H1 (cell line): ENCODE measurements around the gene DTD1. TPM values are rescaled to one million over a fixed set of nuclear protein-coding genes. Genes with fewer than 3 reads are reported as not detected.

Experiments used
- CTCF ChIA-PET: fragments of 300-600 bp; sonication (Branson Sonifier 250); formaldehyde crosslinking; loops from one replicate; lab custom pipeline; 2021; ENCODE audit not compliant: partially characterized antibody; lab: Charles Lee
- POLR2A ChIA-PET: fragments of 300-600 bp; sonication (Branson Sonifier 250); formaldehyde crosslinking; loops from one replicate; lab custom pipeline; 2021; ENCODE audit warnings: inconsistent platforms; ENCODE audit not compliant: partially characterized antibody; lab: Charles Lee
- DNase-seq, 2 experiments: peaks; one replicate each; pipeline versions ENCODE4 v3.0.0 to v3.0.0-alpha.2; 2010 to 2022; ENCODE audit warnings: low spot score in 2 of 2, low read depth in 1 of 2, mixed read lengths in 1 of 2
- FAIRE-seq: peaks from 2 replicates; lab custom pipeline; 2011; peaks lifted over from hg19 to GRCh38; lab: Jason Lieb, UNC
- H2AFZ ChIP-seq: 2 replicates; pipeline ENCODE4 v1.8.1; 2012; ENCODE audit warnings: low read length, inconsistent platforms
- H2AK5ac ChIP-seq: 2 replicates; pipeline ENCODE4 v1.6.1; 2013; ENCODE audit warnings: low read depth, low read length
- H2BK120ac ChIP-seq: replicated peaks from 2 replicates; pipeline ENCODE3; 2013; ENCODE audit warnings: low read depth, low read length, inconsistent platforms
- H2BK12ac ChIP-seq: 2 replicates; pipeline ENCODE4 v1.6.1; 2013; ENCODE audit warnings: low read depth, low read length
- H2BK15ac ChIP-seq: 2 replicates; pipeline ENCODE4 v1.6.1; 2013; ENCODE audit warnings: low read length
- H2BK20ac ChIP-seq: 2 replicates; pipeline ENCODE4 v1.6.1; 2013; ENCODE audit warnings: low read length
- H2BK5ac ChIP-seq: 2 replicates; pipeline ENCODE4 v1.6.1; 2013; ENCODE audit warnings: low read depth, low read length
- H3K14ac ChIP-seq: 2 replicates; pipeline ENCODE4 v1.6.1; 2013; ENCODE audit warnings: inconsistent platforms; ENCODE audit not compliant: insufficient read length
- H3K18ac ChIP-seq: 2 replicates; pipeline ENCODE4 v1.6.1; 2013; ENCODE audit warnings: low read length; ENCODE audit errors: extremely low read depth
- H3K23ac ChIP-seq: 2 replicates; pipeline ENCODE4 v1.6.1; 2013; ENCODE audit warnings: inconsistent platforms; ENCODE audit not compliant: insufficient read length
- H3K23me2 ChIP-seq: 2 replicates; pipeline ENCODE4 v1.6.1; 2013; ENCODE audit warnings: low read depth, low read length
- H3K27ac ChIP-seq: 2 replicates; pipeline ENCODE4 v1.6.1; 2011; ENCODE audit warnings: low read depth, low read length, inconsistent platforms
- H3K27me3 ChIP-seq, 4 experiments: replicated peaks in 1 of 4; 1 replicate in 1 of 4; 2 replicates in 3 of 4; pipeline versions ENCODE4 v1.6.1 to v1.8.1; 2011 to 2013; ENCODE audit warnings: low read length in 3 of 4, mild to moderate bottlenecking in 3 of 4, inconsistent platforms in 2 of 4, mixed read lengths in 2 of 4, moderate library complexity in 1 of 4; ENCODE audit not compliant: control insufficient read depth in 3 of 4, insufficient read depth in 3 of 4; ENCODE audit errors: extremely low read depth in 1 of 4
- H3K36me3 ChIP-seq, 4 experiments: 2 replicates each; pipeline versions ENCODE4 v1.6.1 to v1.8.1; 2011 to 2013; ENCODE audit warnings: mild to moderate bottlenecking in 4 of 4, low read length in 3 of 4, moderate library complexity in 2 of 4, control low read depth in 1 of 4, inconsistent platforms in 1 of 4; ENCODE audit not compliant: insufficient read depth in 4 of 4, control insufficient read depth in 2 of 4
- H3K4ac ChIP-seq: replicated peaks from 2 replicates; pipeline ENCODE3; 2013; ENCODE audit warnings: low read length, low read depth, mixed read lengths, inconsistent platforms; ENCODE audit not compliant: insufficient read length
- H3K4me1 ChIP-seq, 4 experiments: replicated peaks in 1 of 4; 1 replicate in 1 of 4; 2 replicates in 3 of 4; pipeline versions ENCODE4 v1.6.1 to v1.8.1; 2011 to 2013; ENCODE audit warnings: low read length in 3 of 4, inconsistent platforms in 2 of 4, mixed read lengths in 1 of 4; ENCODE audit not compliant: insufficient read depth in 4 of 4, control insufficient read depth in 3 of 4
- H3K4me2 ChIP-seq, 2 experiments: 2 replicates each; pipeline versions ENCODE4 v1.6.1 to v1.8.1; 2011 to 2013; ENCODE audit warnings: low read depth in 2 of 2, low read length in 2 of 2, control low read depth in 1 of 2, inconsistent platforms in 1 of 2, mild to moderate bottlenecking in 1 of 2; ENCODE audit not compliant: insufficient read depth in 1 of 2
- H3K4me3 ChIP-seq, 4 experiments: fragments of 200-600, 300-600 bp in 1 of 4; sonication (generic), shearing (Covaris generic), sonication (Bioruptor Twin) in 1 of 4; 2 replicates each; pipeline versions ENCODE4 v1.5.1 to v1.8.1; 2011 to 2016; ENCODE audit warnings: low read length in 4 of 4, low read depth in 3 of 4, control low read depth in 2 of 4, inconsistent platforms in 2 of 4, mild to moderate bottlenecking in 2 of 4, mixed read lengths in 1 of 4, moderate library complexity in 1 of 4; ENCODE audit not compliant: insufficient read depth in 2 of 4; ENCODE audit errors: extremely low read depth in 1 of 4
- H3K56ac ChIP-seq: replicated peaks from 2 replicates; pipeline ENCODE3; 2013; ENCODE audit warnings: low read depth, mild to moderate bottlenecking, mixed read lengths, low read length, inconsistent platforms; ENCODE audit not compliant: insufficient read length
- H3K79me1 ChIP-seq: 2 replicates; pipeline ENCODE4 v1.6.1; 2013; ENCODE audit warnings: low read depth, low read length, control low read depth
- H3K79me2 ChIP-seq, 2 experiments: 2 replicates each; pipeline versions ENCODE4 v1.6.1 to v1.8.1; 2012 to 2013; ENCODE audit warnings: low read length in 2 of 2, mild to moderate bottlenecking in 2 of 2, inconsistent platforms in 1 of 2; ENCODE audit not compliant: insufficient read depth in 2 of 2, control insufficient read depth in 1 of 2
- H3K9ac ChIP-seq, 4 experiments: replicated peaks in 1 of 4; 1 replicate in 1 of 4; 2 replicates in 3 of 4; pipeline versions ENCODE4 v1.6.1 to v1.8.1; 2011 to 2013; ENCODE audit warnings: low read depth in 3 of 4, low read length in 3 of 4, control low read depth in 2 of 4, mild to moderate bottlenecking in 2 of 4, moderate library complexity in 2 of 4, inconsistent platforms in 1 of 4; ENCODE audit errors: extremely low read depth in 1 of 4
- H3K9me3 ChIP-seq, 2 experiments: 2 replicates each; pipeline versions ENCODE4 v1.6.1 to v1.8.1; 2012 to 2013; ENCODE audit warnings: mild to moderate bottlenecking in 2 of 2, moderate library complexity in 2 of 2, control low read depth in 1 of 2, inconsistent platforms in 1 of 2, low read depth in 1 of 2, low read length in 1 of 2, mixed read lengths in 1 of 2; ENCODE audit not compliant: insufficient read depth in 2 of 2
- H4K20me1 ChIP-seq, 2 experiments: replicated peaks in 1 of 2; 2 replicates each; pipeline versions ENCODE3 to v1.8.1; 2011 to 2013; ENCODE audit warnings: inconsistent platforms in 2 of 2, low read length in 2 of 2, mild to moderate bottlenecking in 1 of 2; ENCODE audit not compliant: insufficient read depth in 2 of 2, control insufficient read depth in 1 of 2
- H4K5ac ChIP-seq: 2 replicates; pipeline ENCODE4 v1.6.1; 2013; ENCODE audit warnings: low read length, low read depth, mixed read lengths, inconsistent platforms; ENCODE audit not compliant: insufficient read length
- H4K8ac ChIP-seq: 2 replicates; pipeline ENCODE4 v1.8.0; 2013; ENCODE audit warnings: mild to moderate bottlenecking, moderate library complexity, low read length, inconsistent platforms; ENCODE audit not compliant: insufficient read depth; ENCODE audit errors: extremely low read depth
- H4K91ac ChIP-seq: replicated peaks from 2 replicates; pipeline ENCODE3; 2013; ENCODE audit warnings: low read length, mixed read lengths, inconsistent platforms; ENCODE audit not compliant: insufficient read length
- BCL11A ChIP-seq, 2 experiments: IDR thresholded peaks; one replicate each; pipeline ENCODE4 v1.6.1; 2011; ENCODE audit warnings: low read depth in 2 of 2, low read length in 2 of 2, mild to moderate bottlenecking in 2 of 2
- BRCA1 ChIP-seq: IDR thresholded peaks from 2 replicates; pipeline ENCODE4 v1.6.1; 2012; ENCODE audit warnings: low read depth, low read length, improper control_type of control experiment
- CBX5 ChIP-seq: fragments of 300-800, 300-1000 bp; sonication (generic); IDR thresholded peaks from 2 replicates; pipeline ENCODE4 v1.7.1; 2016; ENCODE audit warnings: antibody characterized with exemption, low read length, low read depth
- CEBPB ChIP-seq: IDR thresholded peaks from 2 replicates; pipeline ENCODE4 v1.6.1; 2012; ENCODE audit warnings: low read depth, low read length
- CHD1 ChIP-seq: IDR thresholded peaks from 2 replicates; pipeline ENCODE4 v1.6.1; 2012; ENCODE audit warnings: low read depth, low read length, improper control_type of control experiment
- NANOG ChIP-seq: IDR thresholded peaks from 2 replicates; pipeline ENCODE4 v1.6.1; 2011; ENCODE audit warnings: low read length, low read depth, mild to moderate bottlenecking, inconsistent platforms; ENCODE audit not compliant: insufficient read depth, poor library complexity, severe bottlenecking
- NRF1 ChIP-seq: IDR thresholded peaks from 2 replicates; pipeline ENCODE4 v1.6.1; 2011; ENCODE audit warnings: mild to moderate bottlenecking, low read depth, low read length, improper control_type of control experiment
- POLR2AphosphoS5 ChIP-seq: IDR thresholded peaks from 2 replicates; pipeline ENCODE4 v1.6.1; 2011; ENCODE audit warnings: low read depth, low read length
- RAD21 ChIP-seq, 2 experiments: IDR thresholded peaks in 1 of 2; conservative IDR thresholded peaks in 1 of 2; 2 replicates each; pipeline ENCODE4 v1.6.1; 2011; ENCODE audit warnings: low read depth in 2 of 2, low read length in 2 of 2, improper control_type of control experiment in 1 of 2, inconsistent platforms in 1 of 2, mild to moderate bottlenecking in 1 of 2, moderate library complexity in 1 of 2
- SIX5 ChIP-seq: IDR thresholded peaks from 2 replicates; pipeline ENCODE4 v1.6.1; 2011; ENCODE audit warnings: mild to moderate bottlenecking, low read depth, low read length
- SP2 ChIP-seq: IDR thresholded peaks from 2 replicates; pipeline ENCODE4 v1.6.1; 2012; ENCODE audit warnings: mild to moderate bottlenecking, low read length, inconsistent platforms
- TAF7 ChIP-seq: optimal IDR thresholded peaks from 2 replicates; pipeline ENCODE3; 2011; ENCODE audit warnings: low read depth, mild to moderate bottlenecking, inconsistent platforms, low read length, moderate library complexity, borderline replicate concordance
- TBP ChIP-seq: IDR thresholded peaks from 2 replicates; pipeline ENCODE4 v1.6.1; 2011; ENCODE audit warnings: low read depth, low read length, improper control_type of control experiment
- TEAD4 ChIP-seq: IDR thresholded peaks from 2 replicates; pipeline ENCODE4 v1.6.1; 2012; ENCODE audit warnings: low read depth, low read length, inconsistent platforms, mixed read lengths
- WGBS, 2 experiments: shearing (Covaris generic) in 1 of 2; methylation state at CpG; one replicate each; pipeline versions ENCODE4 v1.1.6 to v1.1.7; 2013 to 2015; ENCODE audit warnings: low lambda C conversion rate in 2 of 2, mixed read lengths in 2 of 2, inconsistent platforms in 1 of 2, low coverage in 1 of 2, missing lambda C conversion rate in 1 of 2; ENCODE audit not compliant: insufficient replicate concordance in 2 of 2, insufficient coverage in 1 of 2, insufficient read length in 1 of 2; ENCODE audit errors: extremely low coverage in 1 of 2, missing lambda C conversion rate in 1 of 2; 5-methylcytosine and 5-hydroxymethylcytosine counted together
- polyA plus RNA-seq, 7 experiments: library from polyadenylated mRNA; depleted of rRNA in 3 of 7; stranded (reverse) in 5 of 7; unstranded in 2 of 7; fragments of >200 nt in 5 of 7; fragments of 200-250 nt in 2 of 7; gene quantifications; 1 replicate in 5 of 7; 2 replicates in 1 of 7; 4 replicates in 1 of 7; pipeline versions ENCODE4 v1.2.1 to v1.2.3, GENCODE V29; 2011 to 2013; ENCODE audit warnings: missing spikeins in 2 of 7, mixed read lengths in 2 of 7
- total RNA-seq: library from RNA; stranded (reverse); fragmentation: NEBNext Ultra II Directional; extraction: Animal tissue kit (Norgen Biotek cat#: 25700); gene quantifications from 2 replicates; pipeline ENCODE4 v1.2.1, GENCODE V29; 2021

The DTD1 gene
- total and polyA plus RNA-seq, 2 of the 8 experiments (the other 6 are each of a cell fraction or from before 2014, with no cell fraction given): 49.7 to 66.6 TPM

DNA sequence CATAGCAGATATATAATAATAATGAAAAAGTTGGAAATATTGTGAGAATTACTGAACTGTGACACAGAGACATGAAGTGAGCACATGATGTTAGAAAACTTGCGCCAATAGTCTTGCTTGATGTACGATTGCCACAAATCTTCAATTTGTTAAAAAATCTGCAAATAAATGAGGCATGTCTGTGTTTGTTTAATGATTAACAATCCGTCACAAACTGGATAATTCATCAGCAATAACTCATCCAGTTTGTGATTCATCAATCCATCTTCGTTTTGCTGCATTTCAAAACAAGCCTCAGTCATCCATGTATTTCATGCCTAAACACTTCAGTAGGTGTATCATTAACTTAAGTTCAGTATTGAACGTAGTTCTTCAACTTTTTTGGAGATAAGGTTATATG, 46.1 kb upstream of the DTD1 start:
- no peak overlapping the region for H3K4me2 ChIP-seq
- CTCF ChIA-PET: no interaction called here
- TF ChIP-seq POLR2AphosphoS5: no peak
- TF ChIP-seq SIX5: no peak
- TF ChIP-seq BRCA1: no peak
- TF ChIP-seq CBX5: no peak
- no peak for TF ChIP-seq CEBPB
- TF ChIP-seq BCL11A (IDR thresholded peaks at IDR 0.05; ENCODE audit: low read depth in 2 of 2, low read length in 2 of 2): no peak
- no peak for TF ChIP-seq CHD1
- no peak for TF ChIP-seq SP2
- no peak for TF ChIP-seq TBP
- TF ChIP-seq NRF1: no peak
- TF ChIP-seq RAD21 (IDR thresholded peaks at IDR 0.05 in 1 of 2, conservative IDR thresholded peaks at IDR 0.05 in 1 of 2; ENCODE audit: low read depth in 2 of 2, low read length in 2 of 2): no peak
- TF ChIP-seq TEAD4: no peak
- TF ChIP-seq NANOG: no peak
- no peak for TF ChIP-seq TAF7

More for the DNA sequence above, 46.1 kb upstream of the DTD1 start:
- H3K27me3 ChIP-seq: no peaks in the 10 kb centered on the region
- DNase-seq (no peak), FAIRE-seq (no peak)
- no peak overlapping the region for H2AK5ac ChIP-seq
- no peak overlapping the region for H3K27ac ChIP-seq
- H2BK120ac ChIP-seq: no peak overlapping the region
- no peak overlapping the region for H3K4ac ChIP-seq
- no peak overlapping the region for H2BK12ac ChIP-seq
- no peak overlapping the region for H3K18ac ChIP-seq
- WGBS, 2 experiments: 88% methylated on average over 5 of the region's 5 CpGs; no CpG with 5 or more reads in 1 of the 2 experiments
- no peak overlapping the region for H4K5ac ChIP-seq
- no peaks in the 10 kb centered on the region for H3K79me1 ChIP-seq
- H3K23ac ChIP-seq: no peak overlapping the region
- no peak overlapping the region for H4K91ac ChIP-seq
- no peaks in the 10 kb centered on the region for H3K4me1 ChIP-seq
- H2BK20ac ChIP-seq: no peak overlapping the region
- no peak overlapping the region for H2AFZ ChIP-seq
- H3K23me2 ChIP-seq: no peaks in the 10 kb centered on the region
- H3K9ac ChIP-seq: no peak overlapping the region
- no peak overlapping the region for H3K56ac ChIP-seq
- no peak overlapping the region for H2BK15ac ChIP-seq
- H3K4me3 ChIP-seq: no peak overlapping the region
- H3K79me2 ChIP-seq: no peaks in the 10 kb centered on the region
- H4K8ac ChIP-seq: no peak overlapping the region
- H3K14ac ChIP-seq: no peak overlapping the region
- peaks cover 7 to 47% (median 22%) of the 10 kb centered on the region in 4 experiments for H3K36me3 ChIP-seq
- POLR2A ChIA-PET: no interaction called here
- peaks cover 0 to 5% of the 10 kb centered on the region in 2 experiments for H4K20me1 ChIP-seq
- H2BK5ac ChIP-seq: no peak overlapping the region
- no peaks in the 10 kb centered on the region for H3K9me3 ChIP-seq
